OCI-LY3 (cell line): Measurements from ENCODE around the gene SARDH.

Experiments
- CTCF ChIP-seq: fragments of 200-600, 300-600 bp; sonication (generic); IDR thresholded peaks from 2 replicates; pipeline ENCODE4 v1.5.1; 2014; ENCODE audit warnings: antibody characterized with exemption, low read length, low read depth
- EZH2phosphoT487 ChIP-seq: fragments of 200-600 bp; shearing (Covaris generic); IDR thresholded peaks from 2 replicates; pipeline ENCODE4 v1.6.1; 2018; ENCODE audit warnings: antibody characterized with exemption, mixed run types, low read depth

GRCh38 chr9:133701981-133702797 lies 36.0 kb downstream of the SARDH start:
- no peak for TF ChIP-seq CTCF
- TF ChIP-seq EZH2phosphoT487: no peak
